ENCODE results near the gene DPP7. TPM values are rescaled to one million over a fixed set of nuclear protein-coding genes. Genes with fewer than 3 reads are reported as not detected.

DPP7 gene
- total RNA-seq (206 and 207 TPM in 2 replicates), polyA plus RNA-seq (544 and 678 TPM in 2 replicates)

DNA sequence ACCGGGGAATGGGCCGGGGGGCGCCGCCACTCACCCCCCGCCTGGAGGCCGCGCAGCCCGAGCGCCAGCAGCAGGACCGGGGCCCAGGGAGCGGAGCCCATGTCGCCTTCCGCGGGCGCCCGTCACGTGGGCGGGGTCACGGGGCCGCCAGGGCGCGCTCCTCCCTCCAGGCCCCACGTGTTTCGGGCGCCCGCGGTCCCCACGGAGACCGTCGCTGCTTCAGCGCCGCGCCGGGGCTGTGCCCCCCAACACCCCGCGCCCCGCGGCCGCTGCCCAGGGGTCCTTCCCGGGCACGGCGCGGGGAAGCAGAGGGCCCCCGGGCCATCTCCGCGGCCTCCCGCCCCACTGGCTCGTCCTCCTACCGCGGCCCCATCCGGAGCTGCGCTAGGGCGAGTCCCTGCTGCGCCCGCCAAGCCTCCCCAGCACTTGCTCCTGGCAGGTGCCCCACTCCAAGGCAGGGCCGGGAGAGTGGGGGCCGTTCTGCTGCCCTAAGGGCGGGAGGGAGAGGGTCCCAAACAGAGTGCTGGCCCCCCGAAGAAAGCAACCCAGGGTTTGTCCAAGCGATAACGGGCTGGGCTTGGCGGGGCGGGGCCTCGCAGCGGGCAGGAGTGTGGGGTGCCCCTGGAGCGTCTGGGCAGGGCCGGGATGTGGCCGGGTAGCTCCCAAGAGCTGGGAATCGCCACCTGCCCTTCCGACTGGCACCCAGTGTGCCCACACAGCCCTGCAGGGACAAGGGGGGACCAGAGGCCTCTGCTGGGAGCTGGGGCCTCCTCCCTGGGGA is at the start of gene DPP7:
TSS of gene DPP7 (minus strand) at position 121 of the 781 bp plus-strand sequence. CDS start at position 101, 20 bp downstream.
- Histone ChIP-seq H3K4me3 (peak within 1 kb of the TSS; percentile 45), H2AFZ (peak within 1 kb of the TSS; percentile 68), H3K36me3 (replicated peaks; ENCODE audit: insufficient read depth, low read depth) (no peaks in the 10 kb centered on the region), H3K4me2 (peak within 1 kb of the TSS; percentile 99), H4K20me1 (ENCODE audit: insufficient read depth, poor library complexity, severe bottlenecking) (no peaks in the 10 kb centered on the region), H3K4me1 (ENCODE audit: insufficient read depth) (peaks cover 37% of the 10 kb centered on the region), H3K9me2 (replicated peaks; ENCODE audit: insufficient read depth) (no peaks in the 10 kb centered on the region), H3K27ac (peak within 1 kb of the TSS; percentile 84), H3K79me2 (peaks cover 3% of the 10 kb centered on the region), H3K9me3 (ENCODE audit: low read depth) (no peaks in the 10 kb centered on the region), H3K27me3 (no peaks in the 10 kb centered on the region)
- peak; percentile 82 for DNase-seq (ENCODE audit: low spot score)
- TF ChIP-seq EZH2 (IDR thresholded peaks at IDR 0.05; ENCODE audit: borderline replicate concordance), result no peak
- no peak for TF ChIP-seq EZH2phosphoT487 (IDR thresholded peaks at IDR 0.05; ENCODE audit: low read depth, severe bottlenecking, unreplicated experiment)
- TF ChIP-seq CTCF (IDR thresholded peaks at IDR 0.05; ENCODE audit: poor library complexity), result no peak
- WGBS (ENCODE audit: low lambda C conversion rate, missing lambda C conversion rate), result 32% methylated on average over 18 of the region's 70 CpGs

GRCh38 chr9:137163805-137164204 is 49.3 kb upstream of the DPP7 start:
- Histone ChIP-seq H4K20me1 (ENCODE audit: insufficient read depth, poor library complexity, severe bottlenecking) (no peaks in the 10 kb centered on the region), H3K9me2 (replicated peaks; ENCODE audit: insufficient read depth) (no peaks in the 10 kb centered on the region), H2AFZ (no peak overlapping the region), H3K9me3 (ENCODE audit: low read depth) (no peaks in the 10 kb centered on the region), H3K4me1 (ENCODE audit: insufficient read depth) (peaks cover 19% of the 10 kb centered on the region), H3K79me2 (no peaks in the 10 kb centered on the region), H3K4me2 (no peak overlapping the region), H3K4me3 (no peak overlapping the region), H3K36me3 (replicated peaks; ENCODE audit: insufficient read depth, low read depth) (no peaks in the 10 kb centered on the region), H3K27me3 (peaks cover 95% of the 10 kb centered on the region), H3K27ac (no peak overlapping the region)
- DNase-seq (ENCODE audit: low spot score), result no peak
- 92% methylated on average over 22 of the region's 22 CpGs for WGBS (ENCODE audit: low lambda C conversion rate, missing lambda C conversion rate)
- no peak for TF ChIP-seq EZH2phosphoT487 (IDR thresholded peaks at IDR 0.05; ENCODE audit: low read depth, severe bottlenecking, unreplicated experiment)
- no peak for TF ChIP-seq EZH2 (IDR thresholded peaks at IDR 0.05; ENCODE audit: borderline replicate concordance)
- TF ChIP-seq CTCF (IDR thresholded peaks at IDR 0.05; ENCODE audit: poor library complexity), result no peak

DNA sequence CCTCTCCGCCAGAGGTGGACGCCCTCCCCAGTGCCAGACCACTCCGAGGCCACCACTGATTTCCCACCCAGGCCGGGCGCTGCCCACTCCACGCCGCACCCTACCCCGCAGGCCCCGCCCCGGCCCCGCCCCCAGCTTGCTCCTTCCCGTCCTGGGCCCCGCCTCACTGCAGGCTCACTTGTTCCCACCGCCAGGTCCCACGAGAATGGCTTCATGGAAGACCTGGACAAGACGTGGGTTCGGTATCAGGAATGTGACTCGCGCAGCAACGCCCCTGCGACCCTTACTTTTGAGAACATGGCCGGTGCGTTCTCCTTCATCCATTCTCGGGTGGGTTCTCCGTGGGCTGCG is 48.8 kb upstream of the DPP7 start:
- TF ChIP-seq CTCF (IDR thresholded peaks at IDR 0.05; ENCODE audit: poor library complexity) (no peak), EZH2phosphoT487 (IDR thresholded peaks at IDR 0.05; ENCODE audit: low read depth, severe bottlenecking, unreplicated experiment) (no peak), EZH2 (IDR thresholded peaks at IDR 0.05; ENCODE audit: borderline replicate concordance) (no peak)
- Histone ChIP-seq H2AFZ (no peak overlapping the region), H3K4me3 (no peak overlapping the region), H3K4me2 (peak overlapping the region; percentile 78), H3K4me1 (ENCODE audit: insufficient read depth) (peaks cover 17% of the 10 kb centered on the region), H3K36me3 (replicated peaks; ENCODE audit: insufficient read depth, low read depth) (no peaks in the 10 kb centered on the region), H3K9me3 (ENCODE audit: low read depth) (no peaks in the 10 kb centered on the region), H3K9me2 (replicated peaks; ENCODE audit: insufficient read depth) (no peaks in the 10 kb centered on the region), H4K20me1 (ENCODE audit: insufficient read depth, poor library complexity, severe bottlenecking) (no peaks in the 10 kb centered on the region), H3K27ac (no peak overlapping the region), H3K27me3 (peaks cover 97% of the 10 kb centered on the region), H3K79me2 (no peaks in the 10 kb centered on the region)
- WGBS (ENCODE audit: low lambda C conversion rate, missing lambda C conversion rate), result 45% methylated on average over 22 of the region's 26 CpGs
- DNase-seq (ENCODE audit: low spot score), result no peak

Data from hepatocyte (in vitro differentiated cells).